Endometrium (tissue), 2 donors: ENCODE measurements around the gene TMEM213.
"Not testable (repeated sequence)": the region's sequence is repeated elsewhere in the genome, so short reads cannot be mapped to it uniquely, and the experiment has no call there.

Source experiments
- FAIRE-seq: peaks from 2 replicates; lab custom pipeline; 2012; peaks lifted over from hg19 to GRCh38; lab: Jason Lieb, UNC
- donor health status: control.
- donor health status: control.

TMEM213 gene

GRCh38 chr7:138797046-138797445 is 748 bp upstream of the TMEM213 start:
- not testable (repeated sequence) for FAIRE-seq

GRCh38 chr7:138798836-138799235 is 1.0 kb downstream of the TMEM213 start:
- FAIRE-seq: no peak

DNA sequence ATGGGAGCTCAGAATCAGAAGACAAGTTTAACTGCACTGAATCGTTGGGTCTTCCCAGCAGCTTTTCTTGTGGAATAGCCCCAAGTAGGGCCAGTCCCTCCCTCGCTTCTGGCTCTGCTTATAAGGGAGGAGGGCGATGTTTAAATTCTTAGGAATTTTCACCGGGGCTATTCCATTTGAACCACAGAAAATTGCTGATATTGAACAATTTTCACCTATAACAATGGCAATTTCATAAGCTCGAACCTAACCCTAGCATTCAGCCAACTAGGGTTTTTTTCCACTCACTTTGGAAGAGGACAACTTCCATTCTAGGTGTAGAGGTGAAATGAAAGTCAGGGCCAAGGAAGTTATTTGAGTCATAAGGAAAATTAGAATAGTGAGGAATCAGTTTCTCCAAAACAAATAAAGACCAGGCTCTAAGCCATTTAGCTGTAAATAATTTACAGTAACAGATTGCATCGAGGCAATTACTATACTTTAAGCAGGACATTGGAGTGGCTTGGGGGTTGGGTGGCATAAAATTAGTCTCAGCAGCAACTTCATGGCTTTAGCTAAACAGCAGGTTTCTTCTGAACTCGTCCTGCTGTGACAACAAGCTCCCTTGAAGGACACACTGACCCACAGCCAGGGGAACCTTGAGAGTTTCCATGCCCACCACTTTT is 1.7 kb downstream of the TMEM213 start:
- no peak for FAIRE-seq

DNA sequence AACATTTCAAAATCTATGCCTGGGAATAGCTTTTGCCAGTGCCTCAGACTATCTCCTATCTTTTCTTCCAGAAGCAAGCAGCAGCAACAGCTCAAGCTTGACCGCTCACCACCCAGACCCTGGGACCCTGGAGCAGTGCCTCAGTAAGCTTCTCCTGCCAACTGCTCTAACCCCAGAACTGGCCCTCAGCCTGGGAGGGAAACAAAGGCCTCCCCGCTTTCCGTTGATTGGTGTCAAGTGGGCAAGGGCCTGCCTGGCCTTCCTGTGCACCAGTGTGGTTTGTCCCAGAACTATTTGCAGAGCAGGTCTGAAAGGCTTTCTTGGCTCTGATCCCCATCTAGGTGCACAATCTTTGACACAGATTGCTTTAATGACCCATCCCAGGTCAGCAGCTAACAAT is 3.5 kb downstream of the TMEM213 start:
- FAIRE-seq: no peak

- no peak for FAIRE-seq
Observed at GRCh38 chr7:138802706-138803105, 4.9 kb downstream of the TMEM213 start.

DNA sequence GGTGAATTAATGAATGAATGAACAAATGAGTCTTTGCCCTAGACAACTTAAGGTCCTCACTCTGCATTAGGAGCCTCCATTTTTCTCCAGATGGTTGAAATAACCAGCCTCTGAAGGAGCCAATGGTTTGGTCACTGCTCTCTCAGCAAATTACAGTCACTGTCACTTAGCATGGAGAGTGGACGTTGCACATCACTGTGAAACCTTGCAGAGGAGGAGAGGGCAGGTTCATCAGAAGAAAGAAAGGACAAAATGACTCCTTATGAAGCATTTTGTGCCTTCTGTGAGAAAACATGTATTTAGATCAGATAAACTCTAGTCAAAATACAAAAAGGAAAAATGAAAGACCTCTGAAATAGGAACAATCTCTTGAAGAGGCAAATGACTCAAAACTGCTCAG is 6.8 kb downstream of the TMEM213 start:
- no peak for FAIRE-seq

- FAIRE-seq: no peak
Observed at GRCh38 chr7:138809346-138809745, 11.6 kb downstream of the TMEM213 start.

- FAIRE-seq: not testable (repeated sequence)
Observed at GRCh38 chr7:138811327-138811726, 13.5 kb downstream of the TMEM213 start.

DNA sequence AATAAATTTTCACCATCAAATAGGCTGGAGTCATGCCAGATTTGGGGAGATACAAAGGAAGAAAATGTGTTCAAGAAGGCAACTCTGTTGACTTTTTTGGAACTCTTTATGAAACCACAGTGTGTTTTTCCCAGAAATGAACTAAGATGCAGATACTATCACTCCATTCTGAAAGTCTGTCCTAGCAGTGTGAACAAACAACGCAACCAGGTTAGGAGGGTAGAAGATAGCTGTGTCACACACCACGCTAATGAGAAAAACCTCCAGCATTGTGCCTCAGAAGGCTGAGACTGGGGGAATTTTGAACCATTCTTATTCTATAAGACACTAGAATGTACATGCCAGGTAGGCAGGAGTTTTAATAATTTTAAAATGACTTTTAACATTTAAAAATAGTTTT is 16.2 kb downstream of the TMEM213 start:
- no peak for FAIRE-seq

DNA sequence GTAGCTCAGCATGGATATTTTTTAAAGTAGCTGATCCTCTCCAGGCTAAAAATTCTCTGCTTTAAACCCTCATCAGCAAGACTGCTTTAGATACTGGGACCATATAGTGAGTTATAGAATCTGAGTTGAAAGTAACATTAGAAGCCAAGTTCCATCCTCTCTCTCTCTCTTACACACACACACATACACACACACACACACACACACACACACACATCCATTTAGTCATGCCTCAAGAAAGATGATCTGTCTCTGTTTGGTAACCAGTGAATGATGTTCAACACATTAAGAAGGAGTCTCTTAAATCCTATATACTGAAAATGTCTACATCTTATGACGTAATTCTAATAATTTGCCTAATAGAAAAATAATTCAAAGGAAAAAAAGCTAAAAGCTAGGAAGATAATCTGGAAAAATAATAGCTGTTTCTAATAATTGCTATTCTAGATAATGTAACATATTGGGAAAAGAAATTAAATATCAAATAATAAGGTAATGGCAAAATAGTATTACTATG is 17.1 kb downstream of the TMEM213 start:
- no peak for FAIRE-seq

- FAIRE-seq: no peak
Observed at GRCh38 chr7:138816650-138817049, 18.9 kb downstream of the TMEM213 start.

DNA sequence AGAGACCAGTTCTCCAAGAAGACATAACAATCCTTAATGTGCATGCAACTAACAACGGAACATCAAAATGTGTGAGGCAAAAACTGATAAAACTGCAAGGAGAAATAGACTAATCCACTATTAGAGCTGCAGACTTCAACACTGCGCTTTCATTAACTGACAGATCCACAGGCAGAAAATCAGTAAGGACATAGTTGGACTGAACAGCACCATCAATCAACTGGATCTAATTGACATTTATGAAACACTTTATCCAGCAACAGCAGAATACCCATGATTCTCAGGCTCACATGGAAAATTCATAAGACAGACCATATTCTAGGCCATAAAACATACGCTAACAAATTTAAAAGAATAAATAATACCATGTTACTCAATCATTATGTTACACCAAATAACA is 21.8 kb downstream of the TMEM213 start:
- FAIRE-seq: no peak

- no peak for FAIRE-seq
Observed at GRCh38 chr7:138821912-138822311, 24.1 kb downstream of the TMEM213 start.

- FAIRE-seq: no peak
Observed at GRCh38 chr7:138822867-138823535, 25.2 kb downstream of the TMEM213 start.

DNA sequence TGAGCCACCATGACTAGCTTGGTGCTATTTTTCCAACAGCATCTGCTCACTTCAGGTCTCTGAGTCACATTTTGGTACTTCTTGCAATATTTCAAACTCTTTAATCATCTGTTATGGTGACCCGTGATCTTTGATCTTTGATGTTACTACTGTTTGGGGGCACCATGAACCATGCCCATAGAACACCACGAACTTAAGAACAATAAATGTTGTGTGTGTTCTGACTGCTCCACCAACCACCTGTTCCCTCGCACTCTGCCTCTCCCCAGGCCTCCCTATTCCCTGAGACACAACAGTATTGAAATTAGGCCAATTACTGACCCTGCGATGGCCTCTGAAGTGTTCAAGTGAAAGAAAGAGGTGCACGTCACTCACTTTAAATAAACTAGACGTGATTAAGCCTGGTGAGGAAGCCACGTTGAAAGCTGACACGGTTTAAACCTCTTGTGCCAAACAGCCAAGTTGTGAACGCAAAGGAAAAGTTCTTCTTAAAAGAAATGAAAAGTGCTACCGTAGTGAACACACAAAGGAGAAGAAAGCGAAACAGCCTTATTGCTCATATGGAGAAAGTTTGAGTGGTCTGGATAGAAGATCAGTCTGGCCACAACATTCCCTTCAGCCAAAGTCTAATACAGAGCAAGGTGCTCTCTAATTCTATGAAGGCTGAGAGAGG is 27.4 kb downstream of the TMEM213 start:
- no peak for FAIRE-seq

- no peak for FAIRE-seq
Observed at GRCh38 chr7:138828302-138828701, 30.5 kb downstream of the TMEM213 start.

DNA sequence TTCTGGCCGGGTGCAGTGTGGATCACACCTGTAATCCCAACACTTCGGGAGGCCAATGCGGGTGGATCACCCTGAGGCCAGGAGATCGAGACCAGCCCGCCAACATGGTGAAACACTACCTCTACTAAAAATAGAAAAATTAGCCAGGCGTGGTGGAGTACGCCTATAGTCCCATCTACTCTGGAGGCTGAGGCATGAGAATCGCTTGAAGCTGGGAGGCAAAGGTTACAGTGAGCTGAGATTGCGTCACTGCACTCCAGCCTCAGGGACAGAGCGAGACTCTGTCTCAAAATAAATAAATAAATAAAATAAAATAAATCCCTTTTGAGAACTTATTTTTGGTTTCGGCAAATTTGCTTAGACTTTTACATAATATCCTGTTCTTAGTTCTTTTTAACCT is 31.5 kb downstream of the TMEM213 start:
- FAIRE-seq: no peak

- no peak for FAIRE-seq
Observed at GRCh38 chr7:138832966-138833365, 35.2 kb downstream of the TMEM213 start.

DNA sequence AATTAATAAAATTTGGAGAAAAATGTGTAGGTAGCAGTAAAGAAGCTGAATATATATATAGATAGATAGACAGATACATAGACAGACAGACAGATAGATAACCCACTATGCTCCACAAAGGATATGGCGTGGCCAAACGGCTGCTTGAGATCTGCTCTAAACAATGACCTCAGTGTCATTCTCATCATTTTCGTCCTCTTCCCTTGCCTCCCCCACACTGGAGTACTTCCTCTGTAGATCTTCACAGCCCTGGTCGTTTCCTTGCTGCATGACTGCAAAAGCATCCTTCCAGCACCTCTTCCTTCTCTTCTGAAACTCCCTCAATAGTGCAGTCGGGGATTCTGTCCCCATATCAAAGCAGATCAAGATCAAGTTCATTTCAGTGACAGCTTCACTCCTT is 35.8 kb downstream of the TMEM213 start:
- no peak for FAIRE-seq

DNA sequence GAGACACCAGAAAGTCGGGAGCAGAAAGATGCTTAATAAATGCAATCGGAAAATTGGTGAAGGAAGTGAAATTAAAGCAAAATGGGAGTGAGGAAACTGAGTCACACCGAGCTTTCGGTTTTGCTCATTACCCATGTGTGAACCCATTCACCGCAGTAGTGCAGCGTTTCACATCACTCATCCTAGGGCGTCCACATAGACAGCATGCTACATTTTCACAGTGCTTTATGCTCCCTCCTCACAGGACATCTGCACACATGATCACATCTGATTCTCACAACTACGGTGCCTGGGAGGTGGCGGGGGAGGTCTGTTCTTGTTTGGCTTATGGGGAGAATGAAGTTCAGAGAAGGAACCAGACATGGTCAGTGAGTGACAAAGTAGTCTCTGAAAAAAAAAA is 36.8 kb downstream of the TMEM213 start:
- no peak for FAIRE-seq

DNA sequence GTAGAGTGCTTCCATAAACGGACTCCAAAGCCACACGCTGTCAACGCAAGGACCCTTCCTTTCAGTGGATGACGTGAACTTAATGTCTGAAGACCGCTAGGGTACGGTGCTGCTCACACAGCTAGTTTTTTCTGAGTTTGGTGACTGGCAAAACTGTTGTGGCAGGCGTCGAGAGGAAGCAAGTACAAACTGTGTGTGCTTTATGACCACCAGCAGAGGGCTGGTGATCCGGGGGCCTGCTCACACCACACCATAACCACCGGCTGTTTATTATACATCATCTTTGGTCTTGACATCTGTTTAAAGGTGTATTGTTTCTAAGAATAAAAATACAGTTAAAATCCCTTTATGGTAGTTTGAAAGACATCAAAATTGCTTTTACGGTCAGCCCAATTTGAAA is 37.3 kb downstream of the TMEM213 start:
- no peak for FAIRE-seq

- no peak for FAIRE-seq
Observed at GRCh38 chr7:138837627-138838026, 39.8 kb downstream of the TMEM213 start.

DNA sequence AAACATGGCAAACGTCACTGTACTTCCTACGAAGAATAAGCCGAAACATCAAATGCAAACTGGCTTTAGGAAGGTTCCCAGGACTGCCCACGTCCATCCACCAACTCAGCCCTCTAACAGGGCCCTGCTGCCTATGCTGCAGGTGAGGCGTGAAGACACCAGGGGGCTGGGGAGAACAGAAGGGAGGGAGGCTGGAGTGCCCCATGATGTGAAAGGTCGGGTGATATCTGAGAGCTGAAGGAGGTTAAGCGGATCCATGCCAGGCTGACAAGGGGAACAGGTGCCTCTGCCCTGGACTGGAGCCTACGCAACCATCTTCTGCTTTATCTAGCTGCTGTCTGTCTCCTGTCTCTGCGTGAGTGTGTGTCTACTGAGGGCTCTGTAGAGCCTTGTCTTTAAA is 40.4 kb downstream of the TMEM213 start:
- no peak for FAIRE-seq
